ENCODE data around the gene WNT11. TPM values are rescaled to one million over a fixed set of nuclear protein-coding genes. Genes with fewer than 3 reads are reported as not detected.

Gene WNT11
- total RNA-seq, 2 experiments from 2014 or later: 0.30 to 1.2 TPM

- Histone ChIP-seq H3K4me1 (ENCODE audit: insufficient read depth, low read length) (peaks cover 37% of the 10 kb centered on the region), H3K9me3 (ENCODE audit: control insufficient read depth in 1 of 2, insufficient read depth in 1 of 2, low read length in 2 of 2) (peaks cover 0 to 6% of the 10 kb centered on the region in 2 experiments), H3K27ac (ENCODE audit: low read depth in 1 of 2, low read length in 2 of 2) (no peak overlapping the region), H3K27me3 (ENCODE audit: control insufficient read depth in 1 of 2, insufficient read depth in 2 of 2, low read length in 2 of 2) (peaks cover 20 to 39% of the 10 kb centered on the region in 2 experiments), H3K36me3 (ENCODE audit: insufficient read depth, low read length) (no peaks in the 10 kb centered on the region), H3K4me3 (ENCODE audit: low read length) (no peak overlapping the region)
- CTCF ChIA-PET: interaction anchor here (1.2 kb wide), 1 partner anchor 107 kb away, joined by 4 read pairs; no protein-coding TSS in a partner anchor
- no peak for TF ChIP-seq CTCF (IDR thresholded peaks at IDR 0.05)
- intact Hi-C loops (cut with DNase I, micrococcal nuclease): no loop called here
- POLR2A ChIA-PET: no interaction called here
- H3K9me3 Mint-ChIP-seq: no peaks in the 10 kb centered on the region
- H3K36me3 Mint-ChIP-seq (ENCODE audit: low read depth): no peaks in the 10 kb centered on the region
- DNase-seq (no peak), ATAC-seq (ENCODE audit: poor library complexity) (no peak)
- peaks cover 27% of the 10 kb centered on the region for H3K27me3 Mint-ChIP-seq
- H3K4me1 Mint-ChIP-seq (ENCODE audit: low read depth): peaks cover 7% of the 10 kb centered on the region
- H3K27ac Mint-ChIP-seq: no peak overlapping the region
- H3K4me3 Mint-ChIP-seq: peak overlapping the region; percentile 81
Observed at GRCh38 chr11:76212086-76213035, 6.1 kb upstream of the WNT11 start.

- Histone ChIP-seq H3K4me3 (ENCODE audit: low read length) (peak overlapping the region; percentile 26), H3K27ac (ENCODE audit: low read depth in 1 of 2, low read length in 2 of 2) (no peak overlapping the region), H3K9me3 (ENCODE audit: control insufficient read depth in 1 of 2, insufficient read depth in 1 of 2, low read length in 2 of 2) (peaks cover 0 to 11% of the 10 kb centered on the region in 2 experiments), H3K4me1 (ENCODE audit: insufficient read depth, low read length) (peaks cover 48% of the 10 kb centered on the region), H3K27me3 (ENCODE audit: control insufficient read depth in 1 of 2, insufficient read depth in 2 of 2, low read length in 2 of 2) (peaks cover 29 to 48% of the 10 kb centered on the region in 2 experiments), H3K36me3 (ENCODE audit: insufficient read depth, low read length) (no peaks in the 10 kb centered on the region)
- ChIA-PET POLR2A (interaction anchor here (4.6 kb wide), 1 partner anchor 22 kb away, joined by 52 read pairs; no protein-coding TSS in a partner anchor), CTCF (interaction anchor here (5.1 kb wide), 1 partner anchor 107 kb away, joined by 86 read pairs; no protein-coding TSS in a partner anchor)
- intact Hi-C loops (cut with DNase I, micrococcal nuclease): loop anchor here in 1 of 2 experiments (1.0 kb wide), 1 partner anchor 26 kb away; no protein-coding TSS in a partner anchor
- H3K27ac Mint-ChIP-seq: no peak overlapping the region
- H3K27me3 Mint-ChIP-seq: peaks cover 36% of the 10 kb centered on the region
- H3K4me1 Mint-ChIP-seq (ENCODE audit: low read depth): peaks cover 15% of the 10 kb centered on the region
- DNase-seq (peak in 1 of 14 experiments; percentile 22), ATAC-seq (ENCODE audit: poor library complexity) (peak; percentile 7)
- H3K9me3 Mint-ChIP-seq: no peaks in the 10 kb centered on the region
- no peak for TF ChIP-seq CTCF (IDR thresholded peaks at IDR 0.05)
- no peaks in the 10 kb centered on the region for H3K36me3 Mint-ChIP-seq (ENCODE audit: low read depth)
- peak overlapping the region; percentile 81 for H3K4me3 Mint-ChIP-seq
Observed at GRCh38 chr11:76210931-76211851, 4.9 kb upstream of the WNT11 start.

All from CD4-positive, alpha-beta T cell (primary cell).